ENCODE measurements around the gene RFLNA. TPM values are rescaled to one million over a fixed set of nuclear protein-coding genes. Genes with fewer than 3 reads are reported as not detected.

The RFLNA gene
- total and polyA plus RNA-seq, 2 of the 4 experiments (the other 2 are of a cell fraction), result not detected

DNA sequence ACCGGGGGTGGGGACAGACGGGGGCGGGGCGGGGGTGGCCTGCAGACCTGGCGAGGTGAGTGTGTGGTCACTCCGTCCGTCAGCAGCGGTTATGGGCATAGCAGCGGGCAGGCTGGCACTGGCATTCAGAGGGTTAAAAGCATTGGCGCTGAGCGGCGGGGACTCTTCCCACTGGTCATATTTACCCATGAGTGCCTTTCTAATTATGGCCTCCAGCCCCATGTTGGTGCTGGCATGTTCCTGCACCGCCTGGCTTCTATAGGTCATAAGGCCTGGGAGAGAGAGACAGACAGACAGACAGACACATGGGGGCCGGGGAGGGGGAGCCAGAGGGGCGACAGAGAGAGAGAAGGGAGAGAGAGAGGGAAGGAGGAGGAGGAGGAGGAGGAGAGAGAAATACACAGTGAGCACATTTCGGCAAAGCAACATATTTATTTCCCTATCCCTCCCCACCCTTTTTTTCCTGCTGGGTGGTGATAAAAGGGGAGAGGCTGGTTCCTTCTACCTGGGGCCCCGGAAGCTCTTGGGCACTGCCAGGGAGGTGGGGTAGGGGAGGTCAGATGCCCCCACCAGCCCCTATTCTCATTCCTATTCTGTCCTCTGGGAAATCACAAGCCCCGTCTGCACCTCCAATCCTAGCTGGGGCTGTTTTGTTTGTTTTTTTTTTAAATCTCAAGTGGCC is 32.6 kb downstream of the RFLNA start:
- Histone ChIP-seq H4K5ac (ENCODE audit: low read depth, low read length) (no peak overlapping the region), H3K9me1 (ENCODE audit: insufficient read depth, low read length) (no peaks in the 10 kb centered on the region), H4K8ac (ENCODE audit: low read depth in 2 of 2, low read length in 2 of 2) (no peak overlapping the region), H2AFZ (replicated peaks; ENCODE audit: low read length, poor library complexity) (no peak overlapping the region), H2BK15ac (ENCODE audit: low read depth, low read length) (no peak overlapping the region), H2BK20ac (ENCODE audit: low read depth, low read length) (no peak overlapping the region), H2AK9ac (replicated peaks; ENCODE audit: low read depth, low read length, poor library complexity) (no peak overlapping the region), H3K23ac (ENCODE audit: low read depth, low read length) (no peak overlapping the region), H3K18ac (ENCODE audit: low read depth, low read length) (no peak overlapping the region), H3K79me1 (ENCODE audit: low read depth in 1 of 2, low read length in 2 of 2) (peaks cover 6 to 7% of the 10 kb centered on the region in 2 experiments; a peak in 3 of 4 replicates), H3K36me3 (ENCODE audit: control insufficient read depth, insufficient read depth, low read length) (peaks cover 78% of the 10 kb centered on the region), H3K9me3 (ENCODE audit: control insufficient read depth, insufficient read depth, low read length) (peaks cover 15% of the 10 kb centered on the region), H2BK5ac (ENCODE audit: low read depth, low read length, poor library complexity, severe bottlenecking) (no peak overlapping the region), H3K4me2 (ENCODE audit: low read depth, low read length) (no peak overlapping the region), H3K56ac (ENCODE audit: extremely low read depth, insufficient read depth, low read length) (no peak overlapping the region), H4K20me1 (ENCODE audit: insufficient read depth, low read length) (peaks cover 19% of the 10 kb centered on the region), H3K4me1 (ENCODE audit: control insufficient read depth, insufficient read depth, low read length) (no peaks in the 10 kb centered on the region), H3K27me3 (ENCODE audit: control insufficient read depth, insufficient read depth, low read length) (no peaks in the 10 kb centered on the region), H3K14ac (replicated peaks; ENCODE audit: low read depth, low read length) (no peak overlapping the region), H4K91ac (ENCODE audit: insufficient read depth, low read depth, low read length) (no peak overlapping the region), H3K9ac (ENCODE audit: low read depth, low read length) (no peak overlapping the region), H2BK120ac (ENCODE audit: low read depth, low read length) (no peak overlapping the region), H3K4me3 (ENCODE audit: insufficient read depth, low read depth, low read length) (no peak overlapping the region), H3K27ac (ENCODE audit: insufficient read depth, low read length) (no peak overlapping the region), H2AK5ac (ENCODE audit: low read depth, low read length) (no peak overlapping the region), H3K4ac (ENCODE audit: low read depth, low read length) (no peak overlapping the region)
- dilution Hi-C loops (cut with HindIII; ENCODE audit: low sequenced_read_pairs, unreplicated experiment) (no loop called here), in situ Hi-C loops (cut with MboI; ENCODE audit: low sequenced_read_pairs) (no loop called here), intact Hi-C loops (cut with micrococcal nuclease) (no loop called here)
- TF ChIP-seq NFE2L2 (IDR thresholded peaks at IDR 0.05; ENCODE audit: low read depth, low read length) (no peak), RAD21 (IDR thresholded peaks at IDR 0.05; ENCODE audit: low read length) (no peak), BHLHE40 (IDR thresholded peaks at IDR 0.05; ENCODE audit: low read depth, low read length) (no peak), FOS (IDR thresholded peaks at IDR 0.05; ENCODE audit: low read depth, low read length) (no peak), MAZ (IDR thresholded peaks at IDR 0.05; ENCODE audit: borderline replicate concordance, low read depth, low read length) (no peak), SMC3 (IDR thresholded peaks at IDR 0.05; ENCODE audit: low read depth, low read length) (no peak), POLR2A (IDR thresholded peaks at IDR 0.05; ENCODE audit: low read depth, low read length) (no peak), CEBPB (IDR thresholded peaks at IDR 0.05; ENCODE audit: low read depth, low read length) (no peak), RCOR1 (IDR thresholded peaks at IDR 0.05; ENCODE audit: insufficient replicate concordance, low read length) (no peak), RFX5 (IDR thresholded peaks at IDR 0.05; ENCODE audit: low read depth, low read length) (no peak), CHD1 (IDR thresholded peaks at IDR 0.05; ENCODE audit: low read depth, low read length) (no peak), MXI1 (IDR thresholded peaks at IDR 0.05; ENCODE audit: borderline replicate concordance, low read depth, low read length) (no peak), MAFK (IDR thresholded peaks at IDR 0.05; ENCODE audit: low read depth, low read length) (no peak)
- TF ChIP-seq, protein P1, sequence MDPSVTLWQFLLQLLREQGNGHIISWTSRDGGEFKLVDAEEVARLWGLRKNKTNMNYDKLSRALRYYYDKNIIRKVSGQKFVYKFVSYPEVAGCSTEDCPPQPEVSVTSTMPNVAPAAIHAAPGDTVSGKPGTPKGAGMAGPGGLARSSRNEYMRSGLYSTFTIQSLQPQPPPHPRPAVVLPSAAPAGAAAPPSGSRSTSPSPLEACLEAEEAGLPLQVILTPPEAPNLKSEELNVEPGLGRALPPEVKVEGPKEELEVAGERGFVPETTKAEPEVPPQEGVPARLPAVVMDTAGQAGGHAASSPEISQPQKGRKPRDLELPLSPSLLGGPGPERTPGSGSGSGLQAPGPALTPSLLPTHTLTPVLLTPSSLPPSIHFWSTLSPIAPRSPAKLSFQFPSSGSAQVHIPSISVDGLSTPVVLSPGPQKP (IDR thresholded peaks at IDR 0.05; ENCODE audit: borderline replicate concordance, low read depth, low read length), result no peak
- TF ChIP-seq, protein P2, sequence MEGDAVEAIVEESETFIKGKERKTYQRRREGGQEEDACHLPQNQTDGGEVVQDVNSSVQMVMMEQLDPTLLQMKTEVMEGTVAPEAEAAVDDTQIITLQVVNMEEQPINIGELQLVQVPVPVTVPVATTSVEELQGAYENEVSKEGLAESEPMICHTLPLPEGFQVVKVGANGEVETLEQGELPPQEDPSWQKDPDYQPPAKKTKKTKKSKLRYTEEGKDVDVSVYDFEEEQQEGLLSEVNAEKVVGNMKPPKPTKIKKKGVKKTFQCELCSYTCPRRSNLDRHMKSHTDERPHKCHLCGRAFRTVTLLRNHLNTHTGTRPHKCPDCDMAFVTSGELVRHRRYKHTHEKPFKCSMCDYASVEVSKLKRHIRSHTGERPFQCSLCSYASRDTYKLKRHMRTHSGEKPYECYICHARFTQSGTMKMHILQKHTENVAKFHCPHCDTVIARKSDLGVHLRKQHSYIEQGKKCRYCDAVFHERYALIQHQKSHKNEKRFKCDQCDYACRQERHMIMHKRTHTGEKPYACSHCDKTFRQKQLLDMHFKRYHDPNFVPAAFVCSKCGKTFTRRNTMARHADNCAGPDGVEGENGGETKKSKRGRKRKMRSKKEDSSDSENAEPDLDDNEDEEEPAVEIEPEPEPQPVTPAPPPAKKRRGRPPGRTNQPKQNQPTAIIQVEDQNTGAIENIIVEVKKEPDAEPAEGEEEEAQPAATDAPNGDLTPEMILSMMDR (conservative IDR thresholded peaks at IDR 0.05; ENCODE audit: low read depth, low read length), result no peak
- TF ChIP-seq, protein P3, sequence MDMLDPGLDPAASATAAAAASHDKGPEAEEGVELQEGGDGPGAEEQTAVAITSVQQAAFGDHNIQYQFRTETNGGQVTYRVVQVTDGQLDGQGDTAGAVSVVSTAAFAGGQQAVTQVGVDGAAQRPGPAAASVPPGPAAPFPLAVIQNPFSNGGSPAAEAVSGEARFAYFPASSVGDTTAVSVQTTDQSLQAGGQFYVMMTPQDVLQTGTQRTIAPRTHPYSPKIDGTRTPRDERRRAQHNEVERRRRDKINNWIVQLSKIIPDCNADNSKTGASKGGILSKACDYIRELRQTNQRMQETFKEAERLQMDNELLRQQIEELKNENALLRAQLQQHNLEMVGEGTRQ (IDR thresholded peaks at IDR 0.05; ENCODE audit: low read depth, low read length), result no peak
- DNase-seq (no peak), ATAC-seq (ENCODE audit: low read depth) (no peak)
- BruUV-seq (replicated peaks), result no TSS peak
- WGBS, 2 experiments (ENCODE audit: extremely low coverage in 2 of 2, insufficient read length in 1 of 2), result 57% methylated on average over 4 of the region's 18 CpGs; no CpG with 5 or more reads in 1 of the 2 experiments
- POLR2A ChIA-PET (ENCODE audit: unreplicated experiment), result no interaction called here
- CTCF ChIA-PET, result no interaction called here

All from IMR-90 (cell line).